Renal cortical epithelial cell (primary cell): Measurements from ENCODE around the gene CEP70. TPM values are rescaled to one million over a fixed set of nuclear protein-coding genes. Genes with fewer than 3 reads are reported as not detected.

Experiments
- DNase-seq: peaks from one replicate; pipeline ENCODE4 v3.0.0-alpha.2; 2011; ENCODE audit warnings: low read depth
- total RNA-seq: library from RNA; depleted of rRNA; stranded (reverse); fragments of >200 nt; gene quantifications from 2 replicates; pipeline ENCODE4 v1.2.3, GENCODE V29; 2014

Gene CEP70
- total RNA-seq, 1 donor from 2014 or later: 136 TPM

- no peak for DNase-seq
These were observed 141.6 kb downstream of the CEP70 start for GRCh38 chr3:138452436-138452835.

GRCh38 chr3:138451595-138452162, 142.4 kb downstream of the CEP70 start:
- no peak for DNase-seq

- DNase-seq: no peak
These were observed 143.2 kb downstream of the CEP70 start for GRCh38 chr3:138450704-138451424.

GRCh38 chr3:138450181-138450580, 143.9 kb downstream of the CEP70 start:
- no peak for DNase-seq

GRCh38 chr3:138449490-138449889, 144.6 kb downstream of the CEP70 start:
- DNase-seq: no peak

GRCh38 chr3:138448631-138449030, 145.4 kb downstream of the CEP70 start:
- DNase-seq: no peak

GRCh38 chr3:138445654-138446053, 148.4 kb downstream of the CEP70 start:
- no peak for DNase-seq

- DNase-seq: no peak
These were observed 148.8 kb downstream of the CEP70 start for GRCh38 chr3:138445236-138445635.

Other genes with a start within 250 kb of the CEP70 start
- 28.5 and 91.3 TPM in 2 replicates for gene MRAS, start 245.7 kb downstream of the CEP70 start, total RNA-seq
- 1.2 and 2.3 TPM in 2 replicates for gene ESYT3, start 159.6 kb downstream of the CEP70 start, total RNA-seq
- gene FAIM, start 14.5 kb upstream of the CEP70 start, total RNA-seq: 17.2 and 35.9 TPM in 2 replicates
- 22.2 and 77.6 TPM in 2 replicates for gene PIK3CB, start 240.7 kb upstream of the CEP70 start, total RNA-seq